Heart left ventricle (tissue), 13 donors: ENCODE data around the gene ZCCHC4.

Experiments used
- CTCF ChIP-seq, 12 donors: fragments of 200-600 bp; sonication (generic) in 4 of 12; IDR thresholded peaks; one replicate each; pipeline versions ENCODE4 v1.5.0 to v1.8.0; 2018 to 2022; ENCODE audit warnings: antibody characterized with exemption in 12 of 12, mild to moderate bottlenecking in 5 of 12
- POLR2A ChIP-seq, 2 donors: fragments of 450-650 bp; IDR thresholded peaks; one replicate each; pipeline ENCODE4 v1.6.1; 2017; ENCODE audit warnings: antibody characterized with exemption in 2 of 2, mild to moderate bottlenecking in 2 of 2, moderate library complexity in 2 of 2
- donor health status: ischemic (EF 13 %, LVEDD 7.1; RV severe dilation, severe dysfunction).
- donor health status: DM: no; HTN: yes; CAD: no.
- donor health status: DM: no; HTN: no; CAD: no.
- donor health status: ischemic (EF 25% LVEDD 6.9; RV normal size, moderate dysfunction).
- donor health status: ischemic (EF 25% LVEDD 5.7; RV mildly dilated, moderate dysfunction).
- donor health status: ischemic (EF 35%, LVEDD 5.7; RV mildly dilated, moderate dysfunction).
- donor health status: nonischemic (EF 11% LVEDD 7.7; RV severe dilation, severe dysfunction).
- donor health status: DM: yes; HTN: yes; CAD: no.
- donor health status: PGD.
- donor health status: ischemic (EF 29% LVEDD 5.4; RV normal size, mild dysfunction).
- donor health status: nonischemic (EF 23%, LVEDD 6.1; RV moderate dilation, normal function).

DNA sequence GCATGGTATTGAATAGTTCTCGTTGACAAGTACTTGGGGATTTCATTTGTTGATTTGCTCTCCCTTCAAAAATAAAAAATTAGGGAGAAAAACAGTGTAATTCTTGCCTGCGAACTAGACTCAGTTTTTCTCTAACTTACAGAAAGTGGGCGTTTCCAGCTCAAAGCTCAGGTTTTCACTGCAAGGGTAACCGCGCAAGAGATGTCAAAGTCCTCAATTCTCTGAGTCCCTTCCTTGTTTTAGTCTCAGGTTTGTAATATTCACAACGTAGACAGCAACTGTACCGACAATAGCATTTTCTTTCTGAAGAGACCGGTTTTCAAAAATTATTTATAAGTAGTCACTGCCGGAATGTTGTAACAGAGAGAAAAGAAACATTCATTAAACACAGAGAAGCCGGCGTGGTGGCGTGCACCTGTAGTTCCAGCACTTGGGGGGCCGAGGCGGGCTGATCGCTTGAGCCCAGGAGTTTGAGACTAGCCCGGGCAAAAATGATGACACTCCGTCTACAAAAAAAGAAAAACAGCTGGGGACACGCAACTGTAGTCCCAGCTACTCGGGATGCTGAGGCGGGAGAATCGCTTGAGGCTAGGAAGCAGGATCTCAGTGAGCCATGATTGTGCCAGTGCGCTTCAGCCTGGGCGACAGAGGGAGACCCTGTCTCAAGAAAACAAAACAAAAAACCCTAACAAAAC is 774 bp downstream of the ZCCHC4 start:
- TF ChIP-seq CTCF (IDR thresholded peaks at IDR 0.05) (no peak), POLR2A (IDR thresholded peaks at IDR 0.05) (no peak)
